D721Med (cell line): ENCODE data around the gene GABARAP.
A peak's percentile ranks its signal among the peaks of the same experiment; 100 is the strongest.

Experiments
- DNase-seq: peaks from one replicate; pipeline ENCODE4 v3.0.0; 2011; ENCODE audit warnings: low spot score; ENCODE audit not compliant: insufficient read length
- FAIRE-seq: peaks from 2 replicates; lab custom pipeline; 2011; peaks lifted over from hg19 to GRCh38; lab: Jason Lieb, UNC
- CTCF ChIP-seq: IDR thresholded peaks from 2 replicates; pipeline ENCODE4 v1.5.1; 2012; ENCODE audit warnings: mild to moderate bottlenecking, control low read depth; ENCODE audit not compliant: insufficient read depth; ENCODE audit errors: missing control alignments

Gene GABARAP

GRCh38 chr17:7219812-7220592 lies 22.2 kb downstream of the GABARAP start, which contains the start of the genes ACADVL and DLG4:
TSS of gene ACADVL (plus strand) at chr17:7219938. CDS start at chr17:7219985, 47 bp downstream.
TSS of gene DLG4 (minus strand) at chr17:7219836.
- FAIRE-seq (no peak), DNase-seq (peak; percentile 84)
- TF ChIP-seq CTCF, result no peak

- FAIRE-seq, result no peak
- DNase-seq, result no peak
Measured at GRCh38 chr17:7219229-7219811, 22.9 kb downstream of the GABARAP start.

GRCh38 chr17:7218758-7219157 lies 23.5 kb downstream of the GABARAP start:
- peak; percentile 25 for FAIRE-seq
- DNase-seq, result peak; percentile 89
- no peak for TF ChIP-seq CTCF

More at GRCh38 chr17:7219229-7219811, 22.9 kb downstream of the GABARAP start:
- no peak for TF ChIP-seq CTCF

- FAIRE-seq (no peak), DNase-seq (no peak)
- TF ChIP-seq CTCF, result no peak
Measured at GRCh38 chr17:7218166-7218565, 24.1 kb downstream of the GABARAP start.

GRCh38 chr17:7217113-7217987 lies 24.9 kb downstream of the GABARAP start:
- DNase-seq, result peak; percentile 78
- no peak for TF ChIP-seq CTCF
- FAIRE-seq, result no peak

GRCh38 chr17:7216242-7217112 lies 25.8 kb downstream of the GABARAP start:
- TF ChIP-seq CTCF, result no peak
- no peak for FAIRE-seq
- no peak for DNase-seq
